ENCODE results near the gene SLC39A7.

SLC39A7 gene

GRCh38 chr6:33249732-33250630, 49.3 kb downstream of the SLC39A7 start:
- peak; percentile 58 for DNase-seq (ENCODE audit: low read depth)
- TF ChIP-seq MAX (IDR thresholded peaks at IDR 0.05; ENCODE audit: low read depth, low read length) (no peak), POLR2A (IDR thresholded peaks at IDR 0.05; ENCODE audit: extremely low read depth, insufficient read length) (no peak), MYC (IDR thresholded peaks at IDR 0.05; ENCODE audit: low read depth, low read length) (no peak)
- TF ChIP-seq, protein P1, sequence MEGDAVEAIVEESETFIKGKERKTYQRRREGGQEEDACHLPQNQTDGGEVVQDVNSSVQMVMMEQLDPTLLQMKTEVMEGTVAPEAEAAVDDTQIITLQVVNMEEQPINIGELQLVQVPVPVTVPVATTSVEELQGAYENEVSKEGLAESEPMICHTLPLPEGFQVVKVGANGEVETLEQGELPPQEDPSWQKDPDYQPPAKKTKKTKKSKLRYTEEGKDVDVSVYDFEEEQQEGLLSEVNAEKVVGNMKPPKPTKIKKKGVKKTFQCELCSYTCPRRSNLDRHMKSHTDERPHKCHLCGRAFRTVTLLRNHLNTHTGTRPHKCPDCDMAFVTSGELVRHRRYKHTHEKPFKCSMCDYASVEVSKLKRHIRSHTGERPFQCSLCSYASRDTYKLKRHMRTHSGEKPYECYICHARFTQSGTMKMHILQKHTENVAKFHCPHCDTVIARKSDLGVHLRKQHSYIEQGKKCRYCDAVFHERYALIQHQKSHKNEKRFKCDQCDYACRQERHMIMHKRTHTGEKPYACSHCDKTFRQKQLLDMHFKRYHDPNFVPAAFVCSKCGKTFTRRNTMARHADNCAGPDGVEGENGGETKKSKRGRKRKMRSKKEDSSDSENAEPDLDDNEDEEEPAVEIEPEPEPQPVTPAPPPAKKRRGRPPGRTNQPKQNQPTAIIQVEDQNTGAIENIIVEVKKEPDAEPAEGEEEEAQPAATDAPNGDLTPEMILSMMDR (IDR thresholded peaks at IDR 0.05; ENCODE audit: low read depth, low read length), result no peak
- H3K4me3 ChIP-seq (ENCODE audit: low read depth, low read length), result peak overlapping the region; percentile 94

DNA sequence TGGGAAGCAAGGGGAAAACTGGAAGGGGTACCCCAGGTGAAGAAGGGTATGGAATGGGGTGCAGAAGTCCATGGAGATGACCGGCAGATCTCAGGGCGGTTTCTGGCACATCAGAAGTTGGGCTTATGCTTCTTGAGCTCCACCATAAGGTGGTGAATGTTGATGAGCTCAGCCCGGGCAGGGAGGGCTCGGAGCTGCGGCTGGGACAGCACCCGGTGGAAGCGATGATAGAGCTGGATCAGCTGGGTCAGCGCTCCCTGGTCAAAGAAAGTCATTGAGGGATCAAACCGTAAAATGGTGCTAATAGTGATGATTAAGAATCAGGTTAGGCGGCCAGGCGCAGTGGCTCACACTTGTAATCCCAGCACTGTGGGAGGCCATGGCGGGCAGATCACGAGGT, 50.1 kb downstream of the SLC39A7 start:
- DNase-seq (ENCODE audit: low read depth), result no peak
- TF ChIP-seq MYC (IDR thresholded peaks at IDR 0.05; ENCODE audit: low read depth, low read length) (no peak), POLR2A (IDR thresholded peaks at IDR 0.05; ENCODE audit: extremely low read depth, insufficient read length) (no peak), MAX (IDR thresholded peaks at IDR 0.05; ENCODE audit: low read depth, low read length) (no peak)
- TF ChIP-seq, protein P1 (IDR thresholded peaks at IDR 0.05; ENCODE audit: low read depth, low read length), result no peak
- H3K4me3 ChIP-seq (ENCODE audit: low read depth, low read length), result peak overlapping the region; percentile 94

GRCh38 chr6:33251395-33252012, 50.8 kb downstream of the SLC39A7 start:
- DNase-seq (ENCODE audit: low read depth), result no peak
- TF ChIP-seq MAX (IDR thresholded peaks at IDR 0.05; ENCODE audit: low read depth, low read length) (no peak), MYC (IDR thresholded peaks at IDR 0.05; ENCODE audit: low read depth, low read length) (no peak), POLR2A (IDR thresholded peaks at IDR 0.05; ENCODE audit: extremely low read depth, insufficient read length) (no peak)
- TF ChIP-seq, protein P1 (IDR thresholded peaks at IDR 0.05; ENCODE audit: low read depth, low read length), result no peak
- no peak overlapping the region for H3K4me3 ChIP-seq (ENCODE audit: low read depth, low read length)

GRCh38 chr6:33252759-33253158, 52.1 kb downstream of the SLC39A7 start:
- no peak for DNase-seq (ENCODE audit: low read depth)
- H3K4me3 ChIP-seq (ENCODE audit: low read depth, low read length), result no peak overlapping the region
- TF ChIP-seq POLR2A (IDR thresholded peaks at IDR 0.05; ENCODE audit: extremely low read depth, insufficient read length), result no peak
- TF ChIP-seq MAX (IDR thresholded peaks at IDR 0.05; ENCODE audit: low read depth, low read length), result no peak
- TF ChIP-seq, protein P1 (IDR thresholded peaks at IDR 0.05; ENCODE audit: low read depth, low read length), result no peak
- no peak for TF ChIP-seq MYC (IDR thresholded peaks at IDR 0.05; ENCODE audit: low read depth, low read length)

Data from NB4 (cell line).